Measurements from ENCODE around the gene SETX. TPM values are rescaled to one million over a fixed set of nuclear protein-coding genes. Genes with fewer than 3 reads are reported as not detected.

Gene SETX
- total RNA-seq (2022; extraction: Qiagen RNA extraction) = 17.5 to 22.7 TPM (median 18.2 TPM) in 5 replicates

GRCh38 chr9:132354637-132355355 lies at the start of gene SETX:
Gene SETX (minus strand): TSS chr9:132354986. CDS start chr9:132349428, 5,558 bp downstream.

Other genes starting within 250 kb of the SETX start
- gene NTNG2, start 192.9 kb downstream of the SETX start, total RNA-seq (2022; extraction: Qiagen RNA extraction) = 1.1 to 2.1 TPM (median 1.3 TPM) in 5 replicates
- gene TTF1, start 51.9 kb upstream of the SETX start, total RNA-seq (2022; extraction: Qiagen RNA extraction) = 11.8 to 16.7 TPM (median 13.6 TPM) in 5 replicates
- gene CFAP77, start 55.2 kb upstream of the SETX start, total RNA-seq (2022; extraction: Qiagen RNA extraction) = 0.05 to 0.33 TPM (median 0.15 TPM) in 5 replicates
- 0.02 to 0.03 TPM in 2 of 5 replicates, not detected in the others for gene BARHL1, start 227.6 kb upstream of the SETX start, total RNA-seq (2022; extraction: Qiagen RNA extraction)

Data from A549 treated with AZD2906 at 1 μM for 4 hours (cell line).